Pancreas (tissue), 10 donors: ENCODE measurements around the gene WFIKKN1. TPM values are rescaled to one million over a fixed set of nuclear protein-coding genes. Genes with fewer than 3 reads are reported as not detected.

Experiments used
- ATAC-seq, 4 donors: fragments of 200-7000 bp; cut with Tn5 transposase; one replicate each; pipeline versions ENCODE4 v1.8.0 to v1.9.1; 2020; ENCODE audit warnings: mild to moderate bottlenecking in 4 of 4, moderate library complexity in 4 of 4
- DNase-seq, 6 donors: peaks; one replicate each; pipeline ENCODE4 v3.0.0-alpha.2; 2020
- FAIRE-seq: peaks from 2 replicates; lab custom pipeline; 2012; peaks lifted over from hg19 to GRCh38; lab: Jason Lieb, UNC
- H3K27ac ChIP-seq, 4 donors: fragments of 200-600 bp; sonication (generic); 1 replicate in 3 of 4; 2 replicates in 1 of 4; pipeline versions ENCODE4 v1.5.0 to v1.8.0; 2020
- H3K27me3 ChIP-seq, 4 donors: fragments of 200-600 bp; one replicate each; pipeline ENCODE4 v1.8.0; 2021
- H3K36me3 ChIP-seq, 3 donors: fragments of 200-600 bp; sonication (generic) in 1 of 3; one replicate each; pipeline versions ENCODE4 v1.5.0 to v1.8.0; 2020 to 2021
- H3K4me1 ChIP-seq, 3 donors: fragments of 200-600 bp; one replicate each; pipeline ENCODE4 v1.8.0; 2021
- H3K4me3 ChIP-seq, 4 donors: fragments of 200-600 bp; sonication (generic) in 2 of 4; one replicate each; pipeline versions ENCODE4 v1.5.0 to v1.8.0; 2020 to 2021
- H3K9me3 ChIP-seq, 4 donors: fragments of 200-600 bp; one replicate each; pipeline ENCODE4 v1.8.0; 2021
- CTCF ChIP-seq, 4 donors: fragments of 200-600 bp; sonication (generic) in 3 of 4; IDR thresholded peaks; one replicate each; pipeline versions ENCODE4 v1.5.0 to v1.8.0; 2021; ENCODE audit warnings: antibody characterized with exemption in 4 of 4
- WGBS, 2 donors: extraction: QIAGEN DNeasy Blood & Tissue Kit; methylation state at CpG; one replicate each; pipeline ENCODE4 v1.1.7; 2013; 5-methylcytosine and 5-hydroxymethylcytosine counted together
- intact Hi-C, 3 donors: fragments of 100-400 bp; cut with DNase I; formaldehyde crosslinking; loops; one replicate each; pipeline versions ENCODE4 v1.11.1 to v1.14.2; 2022
- polyA plus RNA-seq, 2 donors: library from polyadenylated mRNA; stranded (reverse); fragments of 200-250 nt; gene quantifications; one replicate each; pipeline ENCODE4 v1.2.3, GENCODE V29; 2013
- total RNA-seq, 6 donors: library from RNA; stranded (reverse); fragmentation: NEBNext Ultra II Directional in 4 of 6; extraction: Animal tissue kit (Norgen Biotek cat#: 25700) in 4 of 6; gene quantifications; one replicate each; pipeline versions ENCODE4 v1.2.1 to v1.2.4, GENCODE V29; 2021 to 2023
- donor health status: healthy with polysubstance abuse.
- donor health status: DM: no; HTN: no; CAD: no; lungs with moderate emphysema.
- donor health status: DM: no; HTN: no; CAD: no.
- donor health status: control.
- donor health status: control.
- donor health status: Bipolar disorder and iron deficiency.
- donor health status: DM: yes; HTN: yes; CAD: no.
- donor health status: DM: no; HTN: no; CAD: no.
- donor health status: DM: no; HTN: no; CAD: no.
- donor health status: DM: yes; HTN: yes; CAD: no.

Gene WFIKKN1
- total and polyA plus RNA-seq, 8 donors: 0.75 to 13.8 (median 1.7) TPM

DNA sequence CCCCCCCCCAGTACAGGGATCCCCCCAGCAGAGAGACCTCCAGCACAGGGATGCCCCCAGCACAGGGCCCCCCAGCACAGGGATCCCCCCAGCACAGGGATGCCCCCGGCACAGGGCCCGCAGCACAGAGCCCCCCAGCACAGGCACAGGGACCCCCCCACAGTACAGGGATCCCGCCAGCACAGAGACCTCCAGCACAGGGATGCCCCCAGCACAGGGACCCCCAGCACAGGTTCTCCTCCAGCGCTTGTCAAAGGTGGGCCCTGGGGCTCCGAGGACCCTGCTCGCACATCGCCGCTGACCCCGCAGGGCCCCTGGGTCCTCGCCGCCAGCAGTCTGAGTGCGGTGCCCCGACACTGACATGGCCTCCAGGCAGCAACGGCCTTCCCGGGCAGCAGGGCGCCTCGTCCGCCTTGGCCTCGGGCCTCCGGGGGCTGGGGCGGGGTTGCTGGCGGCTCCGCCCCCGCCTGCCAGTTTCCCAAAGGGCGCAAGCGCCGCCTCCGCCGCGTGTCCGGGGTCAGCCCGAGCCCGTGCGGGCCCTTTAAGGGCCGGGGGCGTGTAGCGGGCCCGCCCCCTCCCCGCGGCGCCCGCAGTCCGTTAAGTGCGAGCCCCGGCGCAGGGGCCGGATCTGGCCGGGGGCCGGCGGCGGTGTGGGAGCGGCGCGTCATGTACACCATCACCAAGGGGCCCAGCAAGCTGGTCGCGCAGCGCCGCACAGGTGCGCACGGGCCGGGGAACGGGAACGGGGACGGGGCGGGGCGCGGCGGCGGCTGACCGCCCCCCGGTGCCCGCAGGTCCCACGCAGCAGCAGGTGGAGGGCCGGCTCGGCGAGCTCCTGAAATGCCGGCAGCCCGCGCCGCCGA lies 10.8 kb downstream of the WFIKKN1 start, which contains the start of gene MCRIP2:
Gene MCRIP2, plus strand, starts transcription at position 503 of the 863 bp plus-strand sequence. Its CDS starts 164 bp downstream, at position 667.
- ATAC-seq: peak; percentile 57 to 77 (median 72)
- no peak for TF ChIP-seq CTCF (IDR thresholded peaks at IDR 0.05)
- intact Hi-C loops: no loop called here
- Histone ChIP-seq H3K9me3 (no peaks in the 10 kb centered on the region), H3K27ac (peak within 1 kb of the TSS; percentile 84 to 88 (median 86)), H3K4me1 (peaks cover 21 to 25% (median 24%) of the 10 kb centered on the region in 3 donors), H3K27me3 (no peaks in the 10 kb centered on the region), H3K36me3 (no peaks in the 10 kb centered on the region), H3K4me3 (peak within 1 kb of the TSS; percentile 79 to 94 (median 81))
- peak; percentile 87 to 96 (median 92) for DNase-seq
- WGBS, 2 donors: 1% methylated on average over 71 to 81 of the region's 81 CpGs
- FAIRE-seq: no peak

GRCh38 chr16:642189-643049 lies 11.6 kb downstream of the WFIKKN1 start:
- peak overlapping the region; percentile 84 to 88 (median 86) for H3K27ac ChIP-seq
- H3K27me3 ChIP-seq: no peaks in the 10 kb centered on the region
- peaks cover 23 to 26% (median 23%) of the 10 kb centered on the region in 3 donors for H3K4me1 ChIP-seq
- peak overlapping the region; percentile 79 to 94 (median 81) for H3K4me3 ChIP-seq
- FAIRE-seq (no peak), ATAC-seq (peak; percentile 66 to 78 (median 70)), DNase-seq (peak in 5 of 6 donors; percentile 83 to 90 (median 88))
- H3K9me3 ChIP-seq: no peaks in the 10 kb centered on the region
- no peaks in the 10 kb centered on the region for H3K36me3 ChIP-seq
- 1 to 2% methylated on average over 45 to 72 of the region's 72 CpGs for WGBS, 2 donors
- intact Hi-C loops: no loop called here
- no peak for TF ChIP-seq CTCF (IDR thresholded peaks at IDR 0.05)

- peak overlapping the region; percentile 84 to 88 (median 86) for H3K27ac ChIP-seq
Observed at GRCh38 chr16:643050-643368, 12.2 kb downstream of the WFIKKN1 start.

GRCh38 chr16:644556-644955 lies 13.8 kb downstream of the WFIKKN1 start:
- FAIRE-seq: no peak
- no peaks in the 10 kb centered on the region for H3K9me3 ChIP-seq
- TF ChIP-seq CTCF (IDR thresholded peaks at IDR 0.05): no peak
- no peaks in the 10 kb centered on the region for H3K27me3 ChIP-seq
- H3K4me1 ChIP-seq: peaks cover 25 to 33% (median 29%) of the 10 kb centered on the region in 3 donors
- intact Hi-C loops: no loop called here
- no peak overlapping the region for H3K27ac ChIP-seq
- H3K4me3 ChIP-seq: no peak overlapping the region
- no peak for ATAC-seq
- 89% methylated on average over 12 of the region's 12 CpGs for WGBS, 2 donors
- no peak for DNase-seq
- H3K36me3 ChIP-seq: no peaks in the 10 kb centered on the region

More at GRCh38 chr16:643050-643368, 12.2 kb downstream of the WFIKKN1 start:
- Histone ChIP-seq H3K36me3 (no peaks in the 10 kb centered on the region), H3K27me3 (no peaks in the 10 kb centered on the region), H3K4me1 (peaks cover 23 to 26% (median 23%) of the 10 kb centered on the region in 3 donors), H3K9me3 (no peaks in the 10 kb centered on the region), H3K4me3 (peak overlapping the region; percentile 79 to 94 (median 81))
- FAIRE-seq (no peak), ATAC-seq (no peak), DNase-seq (no peak)
- intact Hi-C loops: no loop called here
- TF ChIP-seq CTCF (IDR thresholded peaks at IDR 0.05): no peak
- WGBS, 2 donors: 62 to 68% methylated on average over 13 of the region's 13 CpGs
